Neural cell (in vitro differentiated cells): Measurements from ENCODE around the gene SKA2.

Source experiments
- EP300 ChIP-seq: fragments of 450-650 bp; conservative IDR thresholded peaks from 2 replicates; pipeline ENCODE4 v1.6.1; 2014; ENCODE audit warnings: antibody characterized with exemption, mild to moderate bottlenecking, moderate library complexity; ENCODE audit not compliant: poor library complexity, severe bottlenecking
- EZH2 ChIP-seq: fragments of 200-600, 300-800 bp; shearing (Covaris generic), sonication (generic); IDR thresholded peaks from 2 replicates; pipeline ENCODE4 v1.6.1; 2014; ENCODE audit warnings: antibody characterized with exemption, low read length, borderline replicate concordance, mild to moderate bottlenecking; ENCODE audit not compliant: insufficient read depth, poor library complexity, severe bottlenecking
- MXI1 ChIP-seq: fragments of 450-650 bp; conservative IDR thresholded peaks from 2 replicates; pipeline ENCODE4 v1.6.1; 2014; ENCODE audit warnings: antibody characterized with exemption, mild to moderate bottlenecking; ENCODE audit not compliant: poor library complexity, severe bottlenecking
- POLR2AphosphoS5 ChIP-seq: IDR thresholded peaks from 2 replicates; pipeline ENCODE4 v1.6.1; 2012
- RAD21 ChIP-seq: fragments of 450-650 bp; conservative IDR thresholded peaks from 2 replicates; pipeline ENCODE4 v1.6.1; 2014; ENCODE audit warnings: antibody characterized with exemption, mild to moderate bottlenecking, moderate library complexity
- SMC3 ChIP-seq: fragments of 450-650 bp; conservative IDR thresholded peaks from 2 replicates; pipeline ENCODE4 v1.6.1; 2014; ENCODE audit warnings: antibody characterized with exemption, mild to moderate bottlenecking, moderate library complexity; ENCODE audit not compliant: poor library complexity
- TAF1 ChIP-seq: IDR thresholded peaks from 2 replicates; pipeline ENCODE4 v1.6.1; 2012; ENCODE audit warnings: low read depth
- TF ChIP-seq, protein P1 (sequence below): fragments of 450-650 bp; IDR thresholded peaks from 2 replicates; pipeline ENCODE4 v1.5.1; 2014; ENCODE audit warnings: antibody characterized with exemption, mild to moderate bottlenecking, moderate library complexity; ENCODE audit not compliant: poor library complexity, severe bottlenecking
- TF ChIP-seq, protein P2 (sequence below): IDR thresholded peaks from 2 replicates; pipeline ENCODE4 v1.6.1; 2012; ENCODE audit warnings: borderline replicate concordance

DNA sequence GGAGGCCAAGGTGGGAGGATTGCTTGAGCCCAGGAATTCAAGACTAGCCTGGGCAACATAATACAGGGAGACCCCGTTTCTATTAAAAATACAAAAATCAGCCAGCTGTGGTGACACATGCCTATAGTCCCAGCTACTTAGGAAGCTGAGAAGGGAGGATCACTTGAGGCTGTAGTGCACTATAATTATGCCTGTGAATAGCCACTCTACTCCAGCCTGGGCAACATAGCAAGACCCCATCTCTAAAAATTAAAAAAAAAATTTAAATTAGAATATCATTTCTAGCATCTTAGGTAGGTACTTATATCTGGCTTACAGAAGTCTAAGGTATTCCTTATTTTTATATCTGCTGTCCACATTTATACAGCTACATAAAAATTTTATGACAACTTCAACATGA, 47.3 kb upstream of the SKA2 start:
- TF ChIP-seq, protein P1, sequence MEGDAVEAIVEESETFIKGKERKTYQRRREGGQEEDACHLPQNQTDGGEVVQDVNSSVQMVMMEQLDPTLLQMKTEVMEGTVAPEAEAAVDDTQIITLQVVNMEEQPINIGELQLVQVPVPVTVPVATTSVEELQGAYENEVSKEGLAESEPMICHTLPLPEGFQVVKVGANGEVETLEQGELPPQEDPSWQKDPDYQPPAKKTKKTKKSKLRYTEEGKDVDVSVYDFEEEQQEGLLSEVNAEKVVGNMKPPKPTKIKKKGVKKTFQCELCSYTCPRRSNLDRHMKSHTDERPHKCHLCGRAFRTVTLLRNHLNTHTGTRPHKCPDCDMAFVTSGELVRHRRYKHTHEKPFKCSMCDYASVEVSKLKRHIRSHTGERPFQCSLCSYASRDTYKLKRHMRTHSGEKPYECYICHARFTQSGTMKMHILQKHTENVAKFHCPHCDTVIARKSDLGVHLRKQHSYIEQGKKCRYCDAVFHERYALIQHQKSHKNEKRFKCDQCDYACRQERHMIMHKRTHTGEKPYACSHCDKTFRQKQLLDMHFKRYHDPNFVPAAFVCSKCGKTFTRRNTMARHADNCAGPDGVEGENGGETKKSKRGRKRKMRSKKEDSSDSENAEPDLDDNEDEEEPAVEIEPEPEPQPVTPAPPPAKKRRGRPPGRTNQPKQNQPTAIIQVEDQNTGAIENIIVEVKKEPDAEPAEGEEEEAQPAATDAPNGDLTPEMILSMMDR: no peak
- TF ChIP-seq EZH2 (no peak), EP300 (no peak), POLR2AphosphoS5 (no peak), SMC3 (no peak), RAD21 (no peak), MXI1 (no peak), TAF1 (no peak)
- TF ChIP-seq, protein P2, sequence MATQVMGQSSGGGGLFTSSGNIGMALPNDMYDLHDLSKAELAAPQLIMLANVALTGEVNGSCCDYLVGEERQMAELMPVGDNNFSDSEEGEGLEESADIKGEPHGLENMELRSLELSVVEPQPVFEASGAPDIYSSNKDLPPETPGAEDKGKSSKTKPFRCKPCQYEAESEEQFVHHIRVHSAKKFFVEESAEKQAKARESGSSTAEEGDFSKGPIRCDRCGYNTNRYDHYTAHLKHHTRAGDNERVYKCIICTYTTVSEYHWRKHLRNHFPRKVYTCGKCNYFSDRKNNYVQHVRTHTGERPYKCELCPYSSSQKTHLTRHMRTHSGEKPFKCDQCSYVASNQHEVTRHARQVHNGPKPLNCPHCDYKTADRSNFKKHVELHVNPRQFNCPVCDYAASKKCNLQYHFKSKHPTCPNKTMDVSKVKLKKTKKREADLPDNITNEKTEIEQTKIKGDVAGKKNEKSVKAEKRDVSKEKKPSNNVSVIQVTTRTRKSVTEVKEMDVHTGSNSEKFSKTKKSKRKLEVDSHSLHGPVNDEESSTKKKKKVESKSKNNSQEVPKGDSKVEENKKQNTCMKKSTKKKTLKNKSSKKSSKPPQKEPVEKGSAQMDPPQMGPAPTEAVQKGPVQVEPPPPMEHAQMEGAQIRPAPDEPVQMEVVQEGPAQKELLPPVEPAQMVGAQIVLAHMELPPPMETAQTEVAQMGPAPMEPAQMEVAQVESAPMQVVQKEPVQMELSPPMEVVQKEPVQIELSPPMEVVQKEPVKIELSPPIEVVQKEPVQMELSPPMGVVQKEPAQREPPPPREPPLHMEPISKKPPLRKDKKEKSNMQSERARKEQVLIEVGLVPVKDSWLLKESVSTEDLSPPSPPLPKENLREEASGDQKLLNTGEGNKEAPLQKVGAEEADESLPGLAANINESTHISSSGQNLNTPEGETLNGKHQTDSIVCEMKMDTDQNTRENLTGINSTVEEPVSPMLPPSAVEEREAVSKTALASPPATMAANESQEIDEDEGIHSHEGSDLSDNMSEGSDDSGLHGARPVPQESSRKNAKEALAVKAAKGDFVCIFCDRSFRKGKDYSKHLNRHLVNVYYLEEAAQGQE: no peak
